Suprapubic skin (tissue), 4 donors: ENCODE measurements around the gene PPFIA4.

Source experiments
- EP300 ChIP-seq: sonication (generic); formaldehyde crosslinking; IDR thresholded peaks from one replicate; pipeline ENCODE4 v1.6.1; 2017; ENCODE audit warnings: antibody characterized with exemption
- POLR2AphosphoS5 ChIP-seq, 3 donors: sonication (generic); formaldehyde crosslinking; IDR thresholded peaks; one replicate each; pipeline ENCODE4 v1.6.1; 2017; ENCODE audit warnings: antibody characterized with exemption in 3 of 3
- TF ChIP-seq, protein P1 (sequence below), 2 donors: fragments of 200-600 bp in 1 of 2; fragments of 450-650 bp in 1 of 2; sonication (generic) in 1 of 2; IDR thresholded peaks; one replicate each; pipeline ENCODE4 v1.5.1; 2016 to 2019; ENCODE audit warnings: antibody characterized with exemption in 2 of 2, mild to moderate bottlenecking in 1 of 2, moderate library complexity in 1 of 2

DNA sequence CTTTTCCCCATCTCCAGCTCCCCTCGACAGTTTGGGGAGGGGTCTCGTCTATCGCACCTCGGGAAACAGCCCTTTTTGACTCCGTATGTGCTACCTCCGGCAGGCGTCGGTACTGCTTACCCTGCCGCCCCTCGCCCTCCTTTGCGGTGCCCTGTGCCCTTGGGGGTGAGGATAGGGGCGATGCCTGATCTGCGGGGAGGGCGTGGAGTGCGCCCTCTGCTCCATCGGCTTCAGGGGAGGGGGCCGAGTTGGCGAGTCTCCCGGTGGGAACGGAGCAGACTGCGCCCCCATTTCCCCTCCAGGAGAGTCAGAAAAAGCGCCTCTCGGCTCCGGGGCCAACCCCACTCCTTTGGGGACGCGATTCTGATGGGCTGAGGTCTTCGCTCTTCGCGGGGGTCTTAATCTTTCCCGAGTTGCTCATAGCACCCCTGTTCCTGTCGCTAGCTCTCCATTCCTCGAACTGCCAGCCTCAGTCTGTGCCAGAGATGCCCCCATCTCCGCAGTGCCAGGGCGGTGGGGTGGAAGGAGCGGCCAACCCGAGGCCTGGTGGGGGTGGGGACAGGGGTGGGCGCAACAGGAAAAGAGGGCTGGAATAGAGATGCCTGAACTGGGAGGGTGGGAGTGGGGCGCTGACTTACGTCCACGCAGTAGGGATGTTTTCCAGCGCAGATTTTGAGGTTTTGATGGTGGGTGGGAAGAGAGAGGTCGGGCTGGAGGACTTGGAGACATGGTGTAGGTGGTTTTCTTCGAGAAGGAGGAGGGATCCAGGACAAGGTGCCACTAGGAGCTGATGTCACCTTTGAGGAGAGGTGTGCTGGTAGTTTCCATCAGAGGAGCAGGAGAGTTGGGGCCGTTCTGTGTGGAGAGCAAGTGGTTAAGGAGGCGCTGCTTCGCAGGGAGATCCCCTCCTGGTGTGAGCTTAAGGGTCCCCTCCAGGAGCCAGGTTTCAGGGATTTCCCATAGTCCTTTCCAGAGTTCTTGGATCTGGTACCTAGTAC is 674 bp downstream of the PPFIA4 start:
- TF ChIP-seq, protein P1, sequence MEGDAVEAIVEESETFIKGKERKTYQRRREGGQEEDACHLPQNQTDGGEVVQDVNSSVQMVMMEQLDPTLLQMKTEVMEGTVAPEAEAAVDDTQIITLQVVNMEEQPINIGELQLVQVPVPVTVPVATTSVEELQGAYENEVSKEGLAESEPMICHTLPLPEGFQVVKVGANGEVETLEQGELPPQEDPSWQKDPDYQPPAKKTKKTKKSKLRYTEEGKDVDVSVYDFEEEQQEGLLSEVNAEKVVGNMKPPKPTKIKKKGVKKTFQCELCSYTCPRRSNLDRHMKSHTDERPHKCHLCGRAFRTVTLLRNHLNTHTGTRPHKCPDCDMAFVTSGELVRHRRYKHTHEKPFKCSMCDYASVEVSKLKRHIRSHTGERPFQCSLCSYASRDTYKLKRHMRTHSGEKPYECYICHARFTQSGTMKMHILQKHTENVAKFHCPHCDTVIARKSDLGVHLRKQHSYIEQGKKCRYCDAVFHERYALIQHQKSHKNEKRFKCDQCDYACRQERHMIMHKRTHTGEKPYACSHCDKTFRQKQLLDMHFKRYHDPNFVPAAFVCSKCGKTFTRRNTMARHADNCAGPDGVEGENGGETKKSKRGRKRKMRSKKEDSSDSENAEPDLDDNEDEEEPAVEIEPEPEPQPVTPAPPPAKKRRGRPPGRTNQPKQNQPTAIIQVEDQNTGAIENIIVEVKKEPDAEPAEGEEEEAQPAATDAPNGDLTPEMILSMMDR (IDR thresholded peaks at IDR 0.05), result no peak
- TF ChIP-seq EP300 (no peak), POLR2AphosphoS5 (IDR thresholded peaks at IDR 0.05) (no peak)
